Suppressor macrophage (primary cell): ENCODE measurements around the gene CYP27C1.
A peak's percentile ranks its signal among the peaks of the same experiment; 100 is the strongest.

ENCODE experiments used
- DNase-seq, 4 experiments: peaks; one replicate each; pipeline ENCODE4 v3.0.0-alpha.2; 2020 to 2022

CYP27C1 gene

DNA sequence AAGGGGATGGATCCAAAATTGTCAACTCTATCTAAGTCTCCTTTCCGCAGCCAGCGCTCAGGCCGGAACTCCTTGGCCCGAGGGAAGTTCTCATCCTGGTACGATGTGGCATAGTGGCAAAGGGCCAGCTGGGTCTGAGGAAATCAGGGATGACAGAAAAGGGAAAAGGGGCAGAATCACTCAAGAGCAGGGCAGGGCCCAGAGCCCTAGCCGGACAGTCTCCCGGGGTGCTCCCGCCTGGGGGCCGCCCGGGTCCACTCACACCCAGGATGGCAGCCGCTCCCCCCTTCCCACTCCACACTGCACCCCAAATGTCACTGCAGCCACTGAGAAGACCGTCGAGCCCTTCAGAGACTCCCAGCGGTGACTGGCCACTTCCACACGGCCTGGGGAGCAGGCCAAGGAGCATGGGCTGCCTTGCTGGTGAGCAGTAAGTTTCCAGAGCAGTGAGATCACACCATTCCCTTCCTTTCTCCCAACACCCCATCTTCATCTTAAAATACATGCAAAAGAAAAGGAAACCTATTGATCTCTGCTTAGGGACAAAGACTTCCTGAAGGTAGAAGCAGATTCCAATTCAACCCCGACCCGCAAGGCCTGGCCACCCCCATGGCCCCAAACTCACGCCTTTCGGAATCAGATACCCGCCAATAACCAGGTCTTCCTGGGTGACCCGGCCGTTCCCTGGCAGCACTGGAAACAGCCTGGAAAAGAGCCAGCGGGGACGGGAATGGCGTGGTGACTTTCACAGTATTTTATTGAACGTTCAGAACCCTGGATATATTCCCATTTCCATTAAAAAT is 26.7 kb downstream of the CYP27C1 start:
- no peak for DNase-seq

DNA sequence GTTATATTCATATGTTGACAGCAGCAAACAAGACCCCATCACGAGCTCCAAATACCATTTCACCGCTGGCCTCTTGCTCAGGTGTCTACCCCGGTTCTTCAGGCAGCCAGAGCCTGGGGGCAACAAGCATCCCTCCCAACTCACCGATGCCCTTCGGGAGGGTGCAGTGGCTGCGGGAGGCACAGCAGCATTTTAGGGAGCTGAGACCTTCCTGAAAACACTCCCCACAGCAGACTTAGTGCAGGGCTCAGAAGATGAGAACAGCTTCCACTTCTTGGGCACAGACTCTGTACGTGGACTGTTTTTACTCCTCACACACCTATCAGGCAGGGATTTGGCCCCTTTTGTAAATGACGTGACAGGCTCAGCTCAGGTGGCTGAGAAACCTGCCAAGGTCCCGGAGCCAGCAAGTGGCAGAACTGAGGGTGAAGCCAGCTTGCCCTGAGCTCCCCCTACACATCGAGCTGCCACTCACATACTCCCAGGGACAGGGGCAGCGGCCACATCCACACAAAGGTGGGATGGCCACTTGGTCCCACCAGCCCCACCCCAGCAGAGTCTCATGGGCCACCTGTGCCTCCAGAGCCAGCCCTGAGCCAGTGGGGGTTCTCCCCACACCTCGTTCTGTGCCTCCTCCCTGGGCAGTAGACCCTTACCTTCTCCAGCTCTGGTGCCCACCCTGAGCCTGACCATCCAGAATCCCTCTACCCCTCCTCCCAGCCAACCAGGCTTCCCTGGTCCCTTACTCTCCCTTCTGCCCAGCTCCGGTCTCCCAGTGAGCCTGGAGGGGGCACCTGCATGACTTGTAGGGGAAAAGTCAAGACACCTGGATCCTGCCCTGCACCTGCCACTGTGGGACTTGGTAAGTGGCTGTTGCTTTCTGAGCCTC is 28.5 kb downstream of the CYP27C1 start:
- no peak for DNase-seq

DNA sequence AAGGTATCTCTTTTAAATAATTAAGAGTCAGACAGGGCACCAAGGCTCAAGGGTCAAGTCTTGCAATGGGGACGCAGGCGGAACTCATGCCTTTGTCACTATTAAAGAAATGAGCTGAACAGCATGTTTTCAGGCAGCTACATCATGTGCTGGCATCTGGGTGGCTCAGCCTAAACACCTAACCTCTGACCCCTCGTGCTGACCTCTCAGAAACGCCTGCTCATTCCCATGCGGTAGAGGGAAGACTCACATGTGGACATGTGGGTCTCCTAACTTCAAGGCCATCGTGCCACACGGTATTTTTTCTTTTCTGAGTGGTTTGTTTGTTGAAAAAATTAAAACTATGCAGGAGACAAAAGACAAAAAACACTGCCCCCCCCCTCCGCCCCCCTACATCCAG is 31.3 kb downstream of the CYP27C1 start:
- no peak for DNase-seq

GRCh38 chr2:127187831-127188230 is 32.3 kb downstream of the CYP27C1 start:
- DNase-seq, result no peak

- DNase-seq, result no peak
Observed at GRCh38 chr2:127187081-127187775, 32.9 kb downstream of the CYP27C1 start.

GRCh38 chr2:127185705-127186104 is 34.4 kb downstream of the CYP27C1 start:
- DNase-seq, result no peak

GRCh38 chr2:127185093-127185492 is 35.0 kb downstream of the CYP27C1 start:
- peak in 3 of 4 experiments; percentile 20 to 50 (median 42) for DNase-seq

- DNase-seq, result no peak
Observed at GRCh38 chr2:127183771-127184170, 36.3 kb downstream of the CYP27C1 start.

GRCh38 chr2:127182626-127183458 is 37.3 kb downstream of the CYP27C1 start:
- no peak for DNase-seq

DNA sequence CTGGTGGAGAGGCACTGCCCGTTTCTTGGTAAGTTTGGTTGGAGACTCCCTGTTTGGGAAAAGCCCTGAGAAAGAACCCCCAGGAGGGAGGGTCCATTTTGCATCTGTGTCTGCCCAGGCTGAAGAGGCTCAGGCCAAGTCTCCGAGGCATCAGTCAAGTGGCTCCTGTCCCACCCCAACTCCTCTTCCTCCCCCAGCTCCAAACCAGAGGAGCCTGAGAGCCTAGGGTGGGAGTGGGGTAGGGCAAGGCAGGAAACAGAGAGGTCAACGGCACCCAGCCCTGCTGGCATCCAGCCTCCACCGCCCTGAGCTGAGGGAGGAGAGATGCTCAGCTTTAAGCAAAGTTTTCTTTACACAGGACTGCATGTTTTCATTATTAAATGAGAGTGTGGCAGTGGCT is 38.2 kb downstream of the CYP27C1 start:
- DNase-seq, result no peak

DNA sequence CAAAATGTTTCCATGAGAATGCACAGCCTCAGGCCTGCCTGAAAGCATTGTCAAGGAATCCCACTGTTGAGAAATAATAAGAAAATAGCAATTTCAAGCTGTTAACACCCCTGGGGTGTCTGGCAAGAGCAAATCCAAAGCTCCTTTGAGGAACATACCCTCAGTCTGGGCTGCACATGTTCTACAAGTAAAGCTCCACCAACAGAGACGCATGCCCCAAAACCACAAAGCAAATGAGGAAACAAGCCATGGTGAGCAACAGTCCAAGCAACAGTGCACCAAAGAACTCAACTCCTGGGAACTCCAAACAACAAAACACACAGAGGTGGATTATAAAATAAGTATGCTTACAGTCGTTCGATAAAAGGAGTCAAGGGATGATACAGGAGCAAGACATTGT is 40.3 kb downstream of the CYP27C1 start:
- peak; percentile 65 to 83 (median 78) for DNase-seq

DNA sequence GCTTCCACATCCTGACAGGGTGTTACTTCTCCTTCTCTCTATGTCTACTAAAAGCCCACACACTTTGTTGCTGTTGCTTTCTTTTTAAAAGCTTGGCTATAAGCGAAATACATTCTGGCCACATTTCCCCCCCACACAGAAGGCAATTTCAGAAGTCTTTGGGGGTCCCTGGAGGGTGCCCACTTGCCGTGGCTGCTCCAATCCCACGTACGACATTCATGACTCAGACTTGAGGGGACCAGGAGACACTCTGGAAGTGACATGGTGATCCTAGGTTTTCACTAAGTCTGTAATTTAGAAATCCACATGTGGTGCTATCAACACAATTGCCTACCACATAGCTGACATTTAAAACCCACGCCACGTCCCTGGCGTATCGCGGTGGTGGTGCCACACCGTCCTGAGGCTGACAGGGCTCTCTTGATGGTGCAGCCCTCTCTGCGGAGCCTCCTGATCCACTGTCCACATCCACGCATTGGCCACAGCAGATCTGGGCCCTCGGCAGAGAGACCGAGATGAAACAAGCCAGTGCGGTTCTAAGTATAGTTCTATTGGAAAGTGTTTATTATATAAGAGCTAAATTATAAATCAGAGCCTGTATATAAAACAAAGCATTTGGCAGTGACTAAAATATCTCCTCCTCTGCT is 42.4 kb downstream of the CYP27C1 start:
- DNase-seq, result peak in 2 of 4 experiments; percentile 23 to 25

GRCh38 chr2:127176371-127177311 is 43.5 kb downstream of the CYP27C1 start:
- DNase-seq, result peak; percentile 66 to 83 (median 76)

GRCh38 chr2:127175751-127176354 is 44.2 kb downstream of the CYP27C1 start:
- DNase-seq, result no peak

DNA sequence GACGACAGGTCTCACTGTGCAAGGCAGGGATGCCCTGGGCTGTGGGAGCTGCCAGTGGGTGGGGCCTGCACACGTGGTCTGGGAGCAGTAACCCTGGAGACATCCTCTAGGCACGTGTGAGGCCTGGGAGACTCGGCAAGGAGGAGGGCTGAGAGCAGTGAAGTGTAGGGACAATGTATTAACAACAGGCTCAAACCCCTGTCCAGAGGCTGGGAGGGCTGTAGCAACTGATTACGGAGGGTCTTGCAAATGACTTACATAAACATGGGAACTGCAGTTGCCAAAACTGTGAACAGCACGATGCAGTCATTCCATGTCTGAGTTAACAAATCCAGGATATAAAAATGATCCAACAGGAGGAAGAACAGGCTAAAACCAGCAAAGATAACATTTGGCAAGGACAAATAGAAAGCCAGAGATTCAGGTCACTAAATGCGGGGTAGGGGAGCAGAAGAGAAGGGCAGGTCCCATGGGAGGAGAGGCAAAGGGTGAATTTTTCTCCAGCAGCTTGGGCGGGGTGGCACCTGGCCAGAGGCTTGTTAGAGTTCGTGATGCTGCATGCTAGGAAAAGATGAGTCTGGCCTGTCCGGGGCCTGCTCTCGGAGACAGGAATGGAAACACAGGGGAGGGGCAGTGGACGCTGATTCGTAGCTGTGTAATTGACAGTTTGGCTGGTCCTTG is 44.9 kb downstream of the CYP27C1 start:
- DNase-seq, result no peak

GRCh38 chr2:127174640-127175039 is 45.5 kb downstream of the CYP27C1 start:
- no peak for DNase-seq

DNA sequence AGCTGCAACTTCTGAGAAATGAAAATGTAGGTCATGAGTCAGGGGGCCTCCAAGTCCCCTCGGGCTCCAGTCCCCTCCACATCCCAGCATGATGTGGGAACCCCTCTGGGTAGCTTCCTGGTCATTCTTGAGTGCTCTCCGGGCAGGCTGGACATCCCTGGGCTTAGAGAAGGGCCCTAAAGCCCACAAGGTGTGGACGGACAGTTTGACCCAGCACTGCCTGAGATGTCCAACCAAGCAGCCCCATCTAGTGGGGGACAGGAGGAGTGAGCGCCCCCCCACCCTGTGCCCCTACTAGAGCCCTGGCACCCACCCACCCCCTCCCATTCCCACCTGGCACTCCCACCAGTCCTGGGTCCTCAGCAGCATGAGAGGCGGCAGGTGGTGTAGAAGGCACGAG is 46.0 kb downstream of the CYP27C1 start:
- DNase-seq, result peak in 3 of 4 experiments; percentile 27 to 48 (median 42)

DNA sequence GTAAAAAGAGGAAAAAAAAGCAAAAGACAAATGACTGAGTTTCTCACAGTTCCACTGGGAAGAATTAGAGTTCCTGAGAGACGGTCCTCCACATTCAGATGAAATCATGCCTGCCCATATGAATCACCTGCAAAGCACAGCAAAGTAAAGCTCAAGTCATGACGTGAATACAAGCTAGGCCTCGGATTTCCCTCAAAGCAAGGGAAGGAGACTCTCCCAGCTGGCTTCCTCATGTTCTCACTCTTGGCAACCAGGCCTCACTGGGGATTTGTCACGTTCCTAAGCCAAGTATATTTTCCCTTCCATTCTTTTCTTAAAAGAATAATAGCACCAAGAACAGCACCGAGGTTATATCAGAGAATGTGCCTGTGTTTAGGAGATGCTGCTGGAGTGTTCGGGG is 47.0 kb downstream of the CYP27C1 start:
- peak in 1 of 4 experiments; percentile 11 for DNase-seq

DNA sequence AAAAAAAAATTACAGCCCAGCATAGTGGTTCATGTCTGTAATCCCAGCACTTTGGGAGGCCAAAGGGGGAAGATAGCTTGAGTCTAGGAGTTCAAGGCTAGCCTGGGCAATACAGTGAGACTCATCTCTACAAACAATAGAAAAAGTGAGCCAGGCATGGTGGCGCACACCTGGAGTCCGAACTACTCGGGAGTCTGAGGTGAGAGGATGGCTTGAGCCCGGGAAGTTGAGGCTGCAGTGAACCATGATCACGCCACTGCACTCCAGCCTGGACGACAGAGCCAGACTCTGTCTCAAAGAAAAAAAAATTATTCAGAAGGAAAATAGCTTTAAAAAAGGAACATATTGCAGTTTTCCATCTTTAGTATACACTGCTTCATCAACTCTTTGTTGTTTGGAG is 47.8 kb downstream of the CYP27C1 start:
- no peak for DNase-seq
